Activated CD8-positive, alpha-beta memory T cell treated with anti-CD3 and anti-CD28 coated beads, Interleukin-2, amount 50 U/mL, for 24 hours (primary cell): ENCODE results near the gene CDK8.

Source experiments
- DNase-seq: peaks from one replicate; pipeline ENCODE4 v3.0.0-alpha.2; 2020; ENCODE audit errors: extremely low read depth

Gene CDK8

DNA sequence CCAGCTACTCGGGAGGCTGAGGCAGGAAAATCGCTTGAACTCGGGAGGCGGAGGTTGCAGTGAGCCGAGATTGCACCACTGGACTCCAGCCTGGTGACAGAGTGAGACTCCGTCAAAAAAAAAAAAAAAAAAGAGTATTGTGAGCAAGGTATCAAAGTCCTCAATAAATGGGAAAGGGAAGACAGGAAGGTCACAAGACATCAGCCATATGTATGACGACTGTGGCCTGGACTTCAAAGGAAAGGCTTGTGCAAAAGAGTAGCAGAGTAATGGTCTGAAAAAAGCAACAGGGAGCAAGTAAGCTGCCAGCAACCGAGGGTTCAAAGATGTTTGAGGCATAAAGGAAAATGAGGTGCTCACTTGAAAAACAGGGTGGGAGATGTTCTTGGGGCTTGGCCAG is 187.5 kb downstream of the CDK8 start:
- DNase-seq, result no peak

- no peak for DNase-seq
These were observed 188.6 kb downstream of the CDK8 start for GRCh38 chr13:26442541-26442940.

GRCh38 chr13:26445092-26445491 is 191.2 kb downstream of the CDK8 start:
- no peak for DNase-seq

GRCh38 chr13:26446751-26447150 is 192.8 kb downstream of the CDK8 start:
- DNase-seq, result no peak

DNA sequence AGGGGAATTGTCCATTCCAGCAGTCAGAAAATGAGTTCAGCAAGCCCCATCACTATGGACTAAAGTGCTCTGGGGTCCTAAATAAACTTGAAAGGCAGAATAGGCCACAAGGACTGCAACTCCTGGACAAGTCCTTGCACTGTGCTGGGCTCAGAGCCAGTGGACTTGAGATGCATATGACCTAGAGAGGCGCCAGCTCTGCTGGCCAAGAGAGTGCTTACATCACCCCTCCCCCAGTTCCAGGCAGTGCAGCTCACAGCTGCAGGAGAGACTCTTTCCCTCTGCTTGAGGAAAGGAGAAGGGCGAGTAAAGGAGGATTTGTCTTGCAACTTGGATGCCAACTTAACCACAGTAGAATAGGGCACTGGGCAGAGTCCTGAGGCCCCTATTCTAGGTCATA is 194.1 kb downstream of the CDK8 start:
- DNase-seq, result no peak

GRCh38 chr13:26449063-26449848 is 195.3 kb downstream of the CDK8 start:
- no peak for DNase-seq
